ENCODE measurements around the gene LIMD2.

The LIMD2 gene

GRCh38 chr17:63679214-63679613, 20.7 kb downstream of the LIMD2 start:
- no peak for DNase-seq

GRCh38 chr17:63676584-63676983, 23.3 kb downstream of the LIMD2 start:
- no peak for DNase-seq

- no peak for DNase-seq
Observed at GRCh38 chr17:63675607-63676546, 24.0 kb downstream of the LIMD2 start.

- no peak for DNase-seq
Observed at GRCh38 chr17:63675231-63675606, 24.7 kb downstream of the LIMD2 start.

- no peak for DNase-seq
Observed at GRCh38 chr17:63672856-63673255, 27.1 kb downstream of the LIMD2 start.

- DNase-seq, result no peak
Observed at GRCh38 chr17:63665527-63666214, 34.3 kb downstream of the LIMD2 start.

- no peak for DNase-seq
Observed at GRCh38 chr17:63659850-63660249, 40.1 kb downstream of the LIMD2 start.

GRCh38 chr17:63658366-63658765, 41.6 kb downstream of the LIMD2 start:
- DNase-seq, result no peak

GRCh38 chr17:63657786-63658185, 42.1 kb downstream of the LIMD2 start:
- no peak for DNase-seq

GRCh38 chr17:63653050-63653449, 46.9 kb downstream of the LIMD2 start:
- DNase-seq, result no peak

GRCh38 chr17:63652106-63652505, 47.8 kb downstream of the LIMD2 start:
- DNase-seq, result no peak

GRCh38 chr17:63649813-63650212, 50.1 kb downstream of the LIMD2 start:
- DNase-seq, result no peak

- DNase-seq, result no peak
Observed at GRCh38 chr17:63647936-63648335, 52.0 kb downstream of the LIMD2 start.

GRCh38 chr17:63647065-63647725, 52.7 kb downstream of the LIMD2 start:
- no peak for DNase-seq

- no peak for DNase-seq
Observed at GRCh38 chr17:63646488-63646806, 53.5 kb downstream of the LIMD2 start.

All from activated CD4-positive, alpha-beta T cell treated with anti-CD3 and anti-CD28 coated beads, Interleukin-2, amount 50 U/mL, for 48 hours (primary cell).